Caco-2 (cell line): Measurements from ENCODE around the gene TPRA1. TPM values are rescaled to one million over a fixed set of nuclear protein-coding genes. Genes with fewer than 3 reads are reported as not detected.

Experiments
- BruUV-seq: library from RNA; stranded (reverse); fragments of 400-500 nt; replicated peaks from 2 replicates; lab custom pipeline; 2021; lab: Mats Ljungman, UMichigan
- CTCF ChIA-PET: fragments of 300-600 bp; sonication (Branson Sonifier 250); formaldehyde crosslinking; loops from one replicate; lab custom pipeline; 2022; ENCODE audit warnings: antibody characterized with exemption; lab: Charles Lee
- POLR2A ChIA-PET: fragments of 300-600 bp; sonication (Branson Sonifier 250); formaldehyde crosslinking; loops from one replicate; lab custom pipeline; 2022; ENCODE audit warnings: antibody characterized with exemption; lab: Charles Lee
- DNase-seq, 2 experiments: peaks; one replicate each; pipeline versions ENCODE4 v3.0.0 to v3.0.0-alpha.2; 2020 to 2022
- H3K27me3 ChIP-seq: replicated peaks from 2 replicates; pipeline ENCODE4 v1.6.0; 2011; ENCODE audit warnings: low read length; ENCODE audit not compliant: control insufficient read depth, insufficient read depth
- H3K36me3 ChIP-seq: 2 replicates; pipeline ENCODE4 v1.5.1; 2011; ENCODE audit warnings: low read length; ENCODE audit not compliant: control insufficient read depth, insufficient read depth
- H3K4me1 ChIP-seq: fragments of 250-450 bp; sonication (Bioruptor Pico); 2 replicates; pipeline ENCODE4 v1.5.1; 2020; ENCODE audit warnings: mild to moderate bottlenecking
- H3K4me3 ChIP-seq: 2 replicates; pipeline ENCODE4 v1.5.1; 2011; ENCODE audit warnings: low read depth, mild to moderate bottlenecking, control low read depth, low read length
- H3K9me3 ChIP-seq: fragments of 250-450 bp; sonication (Bioruptor Pico); 2 replicates; pipeline ENCODE4 v1.5.1; 2020; ENCODE audit warnings: mild to moderate bottlenecking, moderate library complexity
- H3K27ac Mint-ChIP-seq: one replicate; pipeline ENCODE4 v1.8.0; 2022; ENCODE audit warnings: mixed read lengths; ENCODE audit not compliant: unreplicated experiment
- H3K27me3 Mint-ChIP-seq: one replicate; pipeline ENCODE4 v1.8.0; 2022; ENCODE audit warnings: mixed read lengths; ENCODE audit not compliant: insufficient read depth, unreplicated experiment
- H3K36me3 Mint-ChIP-seq: one replicate; pipeline ENCODE4 v1.8.0; 2022; ENCODE audit warnings: mild to moderate bottlenecking, mixed read lengths; ENCODE audit not compliant: insufficient read depth, unreplicated experiment
- H3K4me1 Mint-ChIP-seq: one replicate; pipeline ENCODE4 v1.8.0; 2022; ENCODE audit warnings: low read depth, mixed read lengths; ENCODE audit not compliant: unreplicated experiment
- H3K4me3 Mint-ChIP-seq: one replicate; pipeline ENCODE4 v1.8.0; 2022; ENCODE audit warnings: mild to moderate bottlenecking, moderate library complexity, mixed read lengths; ENCODE audit not compliant: unreplicated experiment
- H3K9me3 Mint-ChIP-seq: one replicate; pipeline ENCODE4 v1.8.0; 2022; ENCODE audit warnings: mixed read lengths; ENCODE audit not compliant: unreplicated experiment
- intact Hi-C: fragments of 100-400 bp; cut with micrococcal nuclease; formaldehyde crosslinking; loops from one replicate; pipeline ENCODE4 v1.10.0; 2022; ENCODE audit not compliant: unreplicated experiment
- total RNA-seq: library from RNA; stranded (reverse); gene quantifications from 2 replicates; pipeline ENCODE4 v1.2.3, GENCODE V29; 2022
- TF ChIP-seq, protein P1 (sequence below), 2 experiments: fragments of 200-600 bp in 1 of 2; IDR thresholded peaks; 1 replicate in 1 of 2; 2 replicates in 1 of 2; pipeline versions ENCODE4 v1.5.1 to v1.8.0; 2011 to 2022; ENCODE audit warnings: antibody characterized with exemption in 1 of 2, control low read depth in 1 of 2, inconsistent platforms in 1 of 2, low read depth in 1 of 2, low read length in 1 of 2, mild to moderate bottlenecking in 1 of 2, moderate library complexity in 1 of 2; ENCODE audit not compliant: insufficient read depth in 1 of 2, severe bottlenecking in 1 of 2, unreplicated experiment in 1 of 2

Gene TPRA1
- total RNA-seq, 1 experiment from 2014 or later = 34.5 TPM

GRCh38 chr3:127578168-127578567 is 12.4 kb downstream of the TPRA1 start:
- H3K36me3 Mint-ChIP-seq = peaks cover 13% of the 10 kb centered on the region
- H3K27me3 Mint-ChIP-seq = no peaks in the 10 kb centered on the region
- H3K27ac Mint-ChIP-seq = no peak overlapping the region
- Histone ChIP-seq H3K4me3 (no peak overlapping the region), H3K4me1 (no peaks in the 10 kb centered on the region), H3K9me3 (no peaks in the 10 kb centered on the region), H3K36me3 (peaks cover 8% of the 10 kb centered on the region), H3K27me3 (no peaks in the 10 kb centered on the region)
- no peak overlapping the region for H3K4me3 Mint-ChIP-seq
- H3K9me3 Mint-ChIP-seq = no peaks in the 10 kb centered on the region
- intact Hi-C loops = no loop called here
- TF ChIP-seq, protein P1, sequence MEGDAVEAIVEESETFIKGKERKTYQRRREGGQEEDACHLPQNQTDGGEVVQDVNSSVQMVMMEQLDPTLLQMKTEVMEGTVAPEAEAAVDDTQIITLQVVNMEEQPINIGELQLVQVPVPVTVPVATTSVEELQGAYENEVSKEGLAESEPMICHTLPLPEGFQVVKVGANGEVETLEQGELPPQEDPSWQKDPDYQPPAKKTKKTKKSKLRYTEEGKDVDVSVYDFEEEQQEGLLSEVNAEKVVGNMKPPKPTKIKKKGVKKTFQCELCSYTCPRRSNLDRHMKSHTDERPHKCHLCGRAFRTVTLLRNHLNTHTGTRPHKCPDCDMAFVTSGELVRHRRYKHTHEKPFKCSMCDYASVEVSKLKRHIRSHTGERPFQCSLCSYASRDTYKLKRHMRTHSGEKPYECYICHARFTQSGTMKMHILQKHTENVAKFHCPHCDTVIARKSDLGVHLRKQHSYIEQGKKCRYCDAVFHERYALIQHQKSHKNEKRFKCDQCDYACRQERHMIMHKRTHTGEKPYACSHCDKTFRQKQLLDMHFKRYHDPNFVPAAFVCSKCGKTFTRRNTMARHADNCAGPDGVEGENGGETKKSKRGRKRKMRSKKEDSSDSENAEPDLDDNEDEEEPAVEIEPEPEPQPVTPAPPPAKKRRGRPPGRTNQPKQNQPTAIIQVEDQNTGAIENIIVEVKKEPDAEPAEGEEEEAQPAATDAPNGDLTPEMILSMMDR (IDR thresholded peaks at IDR 0.05; ENCODE audit: insufficient read depth in 1 of 2, low read depth in 1 of 2, low read length in 1 of 2, severe bottlenecking in 1 of 2, unreplicated experiment in 1 of 2) = no peak
- POLR2A ChIA-PET = no interaction called here
- BruUV-seq = no TSS peak
- no peaks in the 10 kb centered on the region for H3K4me1 Mint-ChIP-seq
- CTCF ChIA-PET = no interaction called here
- DNase-seq = no peak

DNA sequence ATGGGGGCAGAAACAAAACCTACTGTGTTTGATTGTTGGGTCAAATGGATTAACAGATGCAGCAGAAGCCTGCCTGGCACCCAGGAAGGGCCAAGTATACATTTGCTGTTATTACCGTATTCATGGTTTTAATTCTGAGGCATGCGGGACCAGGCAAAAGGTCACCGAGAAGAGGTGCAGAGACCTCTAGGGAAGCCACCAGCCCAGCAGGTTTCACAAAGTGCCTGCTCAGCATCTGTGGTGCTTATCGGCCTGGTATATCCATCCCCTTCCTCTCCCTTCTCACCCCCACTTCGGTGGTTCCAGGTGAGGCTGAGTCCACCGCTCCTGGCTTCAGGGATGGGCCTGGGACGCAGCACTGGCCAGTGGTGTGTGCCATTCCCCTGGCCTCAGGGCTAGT is 13.1 kb downstream of the TPRA1 start:
- no peaks in the 10 kb centered on the region for H3K27me3 Mint-ChIP-seq

GRCh38 chr3:127574880-127575878 is 15.4 kb downstream of the TPRA1 start:
- H3K4me3 ChIP-seq = no peak overlapping the region
- no peaks in the 10 kb centered on the region for H3K4me1 Mint-ChIP-seq
- peak; percentile 75 to 77 for DNase-seq
- H3K4me1 ChIP-seq = no peaks in the 10 kb centered on the region
- no peaks in the 10 kb centered on the region for H3K9me3 Mint-ChIP-seq
- H3K36me3 ChIP-seq = peaks cover 8% of the 10 kb centered on the region
- POLR2A ChIA-PET = interaction anchor here (1.1 kb wide), 1 partner anchor 23 kb away, joined by 11 read pairs; the partner anchor contains the start of gene MCM2
- H3K27me3 Mint-ChIP-seq = no peaks in the 10 kb centered on the region
- intact Hi-C loops = loop anchor here (1.0 kb wide), 1 partner anchor 14 kb away; no protein-coding TSS in a partner anchor
- H3K27me3 ChIP-seq = no peaks in the 10 kb centered on the region
- no peaks in the 10 kb centered on the region for H3K9me3 ChIP-seq
- H3K4me3 Mint-ChIP-seq = no peak overlapping the region
- no peak overlapping the region for H3K27ac Mint-ChIP-seq
- CTCF ChIA-PET = interaction anchor here (0.6 to 1.9 kb wide), 23 partner anchors 9 to 993 kb away, joined by 3 to 28 read pairs (median 4); partner anchors contain the start of genes MCM2, PODXL2 and TPRA1
- peaks cover 13% of the 10 kb centered on the region for H3K36me3 Mint-ChIP-seq
- TF ChIP-seq, protein P1 (IDR thresholded peaks at IDR 0.05; ENCODE audit: insufficient read depth in 1 of 2, low read depth in 1 of 2, low read length in 1 of 2, severe bottlenecking in 1 of 2, unreplicated experiment in 1 of 2) = peak; percentile 91 to 98
- BruUV-seq = no TSS peak

More for the DNA sequence above, 13.1 kb downstream of the TPRA1 start:
- intact Hi-C loops = no loop called here
- Mint-ChIP-seq H3K27ac (no peak overlapping the region), H3K9me3 (no peaks in the 10 kb centered on the region), H3K4me3 (no peak overlapping the region), H3K4me1 (no peaks in the 10 kb centered on the region), H3K36me3 (peaks cover 14% of the 10 kb centered on the region)
- Histone ChIP-seq H3K9me3 (no peaks in the 10 kb centered on the region), H3K4me1 (no peaks in the 10 kb centered on the region), H3K4me3 (no peak overlapping the region), H3K36me3 (peaks cover 8% of the 10 kb centered on the region), H3K27me3 (no peaks in the 10 kb centered on the region)
- no peak for DNase-seq
- TF ChIP-seq, protein P1 (IDR thresholded peaks at IDR 0.05; ENCODE audit: insufficient read depth in 1 of 2, low read depth in 1 of 2, low read length in 1 of 2, severe bottlenecking in 1 of 2, unreplicated experiment in 1 of 2) = no peak
- BruUV-seq = no TSS peak
- POLR2A ChIA-PET = no interaction called here
- CTCF ChIA-PET = no interaction called here
